HepG2 (cell line): ENCODE measurements around the gene ZNF223. TPM values are rescaled to one million over a fixed set of nuclear protein-coding genes. Genes with fewer than 3 reads are reported as not detected.

Experiments
- DNMT3B ChIP-seq: conservative IDR thresholded peaks from 2 replicates; pipeline ENCODE4 v1.6.1; 2016; ENCODE audit warnings: missing biosample characterization, control low read depth
- EP300 ChIP-seq, 3 experiments: sonication (generic) in 1 of 3; formaldehyde crosslinking in 1 of 3; IDR thresholded peaks; 2 replicates each; pipeline versions ENCODE4 v1.5.1 to v1.6.1; 2011 to 2020; ENCODE audit warnings: low read depth in 2 of 3, low read length in 2 of 3, borderline replicate concordance in 1 of 3, improper control_type of control experiment in 1 of 3, mild to moderate bottlenecking in 1 of 3, missing genetic modification reagents in 1 of 3, moderate library complexity in 1 of 3
- FOXC1 ChIP-seq: sonication (generic); formaldehyde crosslinking; IDR thresholded peaks from 2 replicates; pipeline ENCODE4 v1.8.0; 2022; ENCODE audit warnings: mild to moderate bottlenecking, missing genetic modification reagents, borderline replicate concordance
- FOXO1 ChIP-seq: sonication (generic); formaldehyde crosslinking; IDR thresholded peaks from 2 replicates; pipeline ENCODE4 v1.4.0; 2020; ENCODE audit warnings: missing genetic modification reagents
- MAFG ChIP-seq: sonication (generic); formaldehyde crosslinking; IDR thresholded peaks from 2 replicates; pipeline ENCODE4 v1.5.1; 2020; ENCODE audit warnings: mild to moderate bottlenecking, missing genetic modification reagents
- NFYC ChIP-seq: IDR thresholded peaks from 2 replicates; pipeline ENCODE4 v1.6.1; 2016; ENCODE audit warnings: missing genetic modification reagents, missing compliant biosample characterization
- REPIN1 ChIP-seq: sonication (generic); formaldehyde crosslinking; IDR thresholded peaks from 2 replicates; pipeline ENCODE4 v1.8.0; 2022; ENCODE audit warnings: missing genetic modification reagents, low read depth, mild to moderate bottlenecking, borderline replicate concordance
- SIX1 ChIP-seq: sonication (generic); formaldehyde crosslinking; IDR thresholded peaks from 2 replicates; pipeline ENCODE4 v1.4.0; 2020; ENCODE audit warnings: missing genetic modification reagents, borderline replicate concordance
- TGIF2 ChIP-seq: IDR thresholded peaks from 2 replicates; pipeline ENCODE4 v1.6.1; 2016; ENCODE audit warnings: control low read depth, missing compliant biosample characterization
- ZBTB42 ChIP-seq: sonication (generic); formaldehyde crosslinking; IDR thresholded peaks from 2 replicates; pipeline ENCODE4 v1.5.0; 2020; ENCODE audit warnings: mild to moderate bottlenecking, missing genetic modification reagents
- ZFX ChIP-seq: sonication (generic); formaldehyde crosslinking; IDR thresholded peaks from 2 replicates; pipeline ENCODE4 v1.4.0; 2020; ENCODE audit warnings: mild to moderate bottlenecking, low read depth, missing genetic modification reagents, moderate library complexity
- ZKSCAN8 ChIP-seq: IDR thresholded peaks from 2 replicates; pipeline ENCODE4 v1.6.1; 2016; ENCODE audit warnings: borderline replicate concordance, missing genetic modification reagents, missing compliant biosample characterization
- ZMYM4 ChIP-seq: sonication (generic); formaldehyde crosslinking; IDR thresholded peaks from 2 replicates; pipeline ENCODE4 v1.8.1; 2023; ENCODE audit warnings: mild to moderate bottlenecking, missing genetic modification reagents
- ZNF264 ChIP-seq: sonication (generic); formaldehyde crosslinking; IDR thresholded peaks from 2 replicates; pipeline ENCODE4 v1.4.0; 2020; ENCODE audit warnings: missing genetic modification reagents
- ZNF614 ChIP-seq: IDR thresholded peaks from 2 replicates; pipeline ENCODE4 v1.6.1; 2018; ENCODE audit warnings: missing biosample characterization, missing genetic modification reagents, inconsistent platforms, borderline replicate concordance
- ZNF724P ChIP-seq: sonication (generic); formaldehyde crosslinking; IDR thresholded peaks from 2 replicates; pipeline ENCODE4 v1.8.0; 2022; ENCODE audit warnings: missing genetic modification reagents, borderline replicate concordance
- polyA plus RNA-seq, 8 experiments: library from polyadenylated mRNA; depleted of rRNA in 3 of 8; stranded (reverse) in 7 of 8; unstranded in 1 of 8; fragments of >200 nt; fragmentation: Illumina TruSeq in 4 of 8; extraction: Trizol in 4 of 8; gene quantifications; 2 replicates each; pipeline versions ENCODE4 v1.2.1 to v1.2.3, GENCODE V29; 2011 to 2016; ENCODE audit warnings: low read depth in 4 of 8, missing spikeins in 1 of 8, mixed read lengths in 1 of 8; ENCODE audit not compliant: insufficient read depth in 1 of 8
- total RNA-seq, 5 experiments: library from RNA; depleted of rRNA; stranded (reverse); fragments of >200 nt; fragmentation: Illumina TruSeq; extraction: Trizol; gene quantifications; 2 replicates each; pipeline ENCODE4 v1.2.3, GENCODE V29; 2016; ENCODE audit warnings: low read depth in 1 of 5
- TF ChIP-seq, protein P1 (sequence below): sonication (generic); formaldehyde crosslinking; IDR thresholded peaks from 2 replicates; pipeline ENCODE4 v1.4.0; 2020; ENCODE audit warnings: mild to moderate bottlenecking, missing genetic modification reagents
- TF ChIP-seq, protein P2 (sequence below): fragments of 450-650 bp; IDR thresholded peaks from 2 replicates; pipeline ENCODE4 v1.6.1; 2017; ENCODE audit warnings: mild to moderate bottlenecking
- TF ChIP-seq, protein P3 (sequence below): sonication (generic); formaldehyde crosslinking; IDR thresholded peaks from 2 replicates; pipeline ENCODE4 v1.4.0; 2020; ENCODE audit warnings: missing genetic modification reagents

Gene ZNF223
- total and polyA plus RNA-seq, 2 of the 13 experiments (the other 11 are each of a cell fraction or from before 2014, with no cell fraction given), result 2.0 to 4.8 TPM

DNA sequence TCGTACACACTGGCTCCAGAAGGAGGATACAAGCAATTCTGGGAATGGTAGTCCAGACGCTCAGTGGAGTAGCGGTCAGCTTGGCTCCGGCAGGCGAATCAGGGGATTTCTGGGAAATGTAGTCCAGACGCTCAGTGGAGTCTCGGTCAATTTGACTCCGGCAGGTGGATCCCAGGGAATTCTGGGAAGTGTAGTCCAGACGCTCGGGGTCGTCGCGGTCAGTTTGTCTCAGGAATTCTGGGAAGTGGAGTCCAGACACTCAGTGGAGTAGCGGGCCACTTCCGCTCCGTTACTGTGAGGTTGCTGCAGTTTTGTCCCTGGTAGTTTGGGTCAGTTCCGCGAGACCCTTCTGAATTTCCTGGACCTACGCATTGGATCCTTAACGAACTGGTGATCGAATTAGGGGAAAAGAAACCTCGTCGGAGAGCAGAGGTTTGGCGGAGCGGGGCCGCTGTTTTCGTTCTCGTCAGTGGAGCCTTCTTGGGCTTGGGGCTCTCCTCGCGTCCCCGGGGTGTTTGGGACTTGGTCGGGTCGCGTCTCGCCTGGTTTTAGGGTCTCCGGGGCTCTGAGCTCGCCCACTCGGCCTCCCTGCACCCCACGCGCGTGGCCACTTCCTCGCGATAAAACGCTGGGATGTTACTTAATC is 61.4 kb downstream of the ZNF223 start, which contains the start of gene ZNF225 (continued):
- peak; percentile 75 for TF ChIP-seq NFYC (CRISPR knock-in tag)
- TF ChIP-seq ZNF614 (CRISPR knock-in tag), result no peak
- TF ChIP-seq, protein P1, sequence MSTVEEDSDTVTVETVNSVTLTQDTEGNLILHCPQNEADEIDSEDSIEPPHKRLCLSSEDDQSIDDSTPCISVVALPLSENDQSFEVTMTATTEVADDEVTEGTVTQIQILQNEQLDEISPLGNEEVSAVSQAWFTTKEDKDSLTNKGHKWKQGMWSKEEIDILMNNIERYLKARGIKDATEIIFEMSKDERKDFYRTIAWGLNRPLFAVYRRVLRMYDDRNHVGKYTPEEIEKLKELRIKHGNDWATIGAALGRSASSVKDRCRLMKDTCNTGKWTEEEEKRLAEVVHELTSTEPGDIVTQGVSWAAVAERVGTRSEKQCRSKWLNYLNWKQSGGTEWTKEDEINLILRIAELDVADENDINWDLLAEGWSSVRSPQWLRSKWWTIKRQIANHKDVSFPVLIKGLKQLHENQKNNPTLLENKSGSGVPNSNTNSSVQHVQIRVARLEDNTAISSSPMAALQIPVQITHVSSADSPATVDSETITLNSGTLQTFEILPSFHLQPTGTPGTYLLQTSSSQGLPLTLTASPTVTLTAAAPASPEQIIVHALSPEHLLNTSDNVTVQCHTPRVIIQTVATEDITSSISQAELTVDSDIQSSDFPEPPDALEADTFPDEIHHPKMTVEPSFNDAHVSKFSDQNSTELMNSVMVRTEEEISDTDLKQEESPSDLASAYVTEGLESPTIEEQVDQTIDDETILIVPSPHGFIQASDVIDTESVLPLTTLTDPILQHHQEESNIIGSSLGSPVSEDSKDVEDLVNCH (CRISPR knock-in tag), result no peak
- no peak for TF ChIP-seq ZBTB42 (CRISPR knock-in tag)
- TF ChIP-seq, protein P2, sequence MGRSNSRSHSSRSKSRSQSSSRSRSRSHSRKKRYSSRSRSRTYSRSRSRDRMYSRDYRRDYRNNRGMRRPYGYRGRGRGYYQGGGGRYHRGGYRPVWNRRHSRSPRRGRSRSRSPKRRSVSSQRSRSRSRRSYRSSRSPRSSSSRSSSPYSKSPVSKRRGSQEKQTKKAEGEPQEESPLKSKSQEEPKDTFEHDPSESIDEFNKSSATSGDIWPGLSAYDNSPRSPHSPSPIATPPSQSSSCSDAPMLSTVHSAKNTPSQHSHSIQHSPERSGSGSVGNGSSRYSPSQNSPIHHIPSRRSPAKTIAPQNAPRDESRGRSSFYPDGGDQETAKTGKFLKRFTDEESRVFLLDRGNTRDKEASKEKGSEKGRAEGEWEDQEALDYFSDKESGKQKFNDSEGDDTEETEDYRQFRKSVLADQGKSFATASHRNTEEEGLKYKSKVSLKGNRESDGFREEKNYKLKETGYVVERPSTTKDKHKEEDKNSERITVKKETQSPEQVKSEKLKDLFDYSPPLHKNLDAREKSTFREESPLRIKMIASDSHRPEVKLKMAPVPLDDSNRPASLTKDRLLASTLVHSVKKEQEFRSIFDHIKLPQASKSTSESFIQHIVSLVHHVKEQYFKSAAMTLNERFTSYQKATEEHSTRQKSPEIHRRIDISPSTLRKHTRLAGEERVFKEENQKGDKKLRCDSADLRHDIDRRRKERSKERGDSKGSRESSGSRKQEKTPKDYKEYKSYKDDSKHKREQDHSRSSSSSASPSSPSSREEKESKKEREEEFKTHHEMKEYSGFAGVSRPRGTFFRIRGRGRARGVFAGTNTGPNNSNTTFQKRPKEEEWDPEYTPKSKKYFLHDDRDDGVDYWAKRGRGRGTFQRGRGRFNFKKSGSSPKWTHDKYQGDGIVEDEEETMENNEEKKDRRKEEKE, result no peak
- TF ChIP-seq TGIF2 (CRISPR knock-in tag), result 0 out of 2 replicates have a peak, but pooled peaks have one; percentile 60
- no peak for TF ChIP-seq ZNF264 (CRISPR knock-in tag)
- TF ChIP-seq DNMT3B (CRISPR knock-in tag), result no peak
- peak in 1 of 2 experiments; percentile 27; a peak in 1 of 4 replicates for TF ChIP-seq EP300 (IDR thresholded peaks at IDR 0.05; ENCODE audit: low read depth in 2 of 2, low read length in 2 of 2)
- TF ChIP-seq EP300 (CRISPR knock-in tag; IDR thresholded peaks at IDR 0.05; ENCODE audit: borderline replicate concordance), result no peak
- TF ChIP-seq FOXO1 (CRISPR knock-in tag), result no peak
- peak; percentile 75; the same call in 1 of the 2 replicates for TF ChIP-seq REPIN1 (CRISPR knock-in tag)
- TF ChIP-seq ZMYM4, result peak; percentile 50
- TF ChIP-seq ZFX, result peak; percentile 66; the same call in 1 of the 2 replicates
- no peak for TF ChIP-seq ZNF724P (CRISPR knock-in tag)
- TF ChIP-seq, protein P3, sequence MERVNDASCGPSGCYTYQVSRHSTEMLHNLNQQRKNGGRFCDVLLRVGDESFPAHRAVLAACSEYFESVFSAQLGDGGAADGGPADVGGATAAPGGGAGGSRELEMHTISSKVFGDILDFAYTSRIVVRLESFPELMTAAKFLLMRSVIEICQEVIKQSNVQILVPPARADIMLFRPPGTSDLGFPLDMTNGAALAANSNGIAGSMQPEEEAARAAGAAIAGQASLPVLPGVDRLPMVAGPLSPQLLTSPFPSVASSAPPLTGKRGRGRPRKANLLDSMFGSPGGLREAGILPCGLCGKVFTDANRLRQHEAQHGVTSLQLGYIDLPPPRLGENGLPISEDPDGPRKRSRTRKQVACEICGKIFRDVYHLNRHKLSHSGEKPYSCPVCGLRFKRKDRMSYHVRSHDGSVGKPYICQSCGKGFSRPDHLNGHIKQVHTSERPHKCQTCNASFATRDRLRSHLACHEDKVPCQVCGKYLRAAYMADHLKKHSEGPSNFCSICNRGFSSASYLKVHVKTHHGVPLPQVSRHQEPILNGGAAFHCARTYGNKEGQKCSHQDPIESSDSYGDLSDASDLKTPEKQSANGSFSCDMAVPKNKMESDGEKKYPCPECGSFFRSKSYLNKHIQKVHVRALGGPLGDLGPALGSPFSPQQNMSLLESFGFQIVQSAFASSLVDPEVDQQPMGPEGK (CRISPR knock-in tag), result no peak; the same call in 1 of the 2 replicates
- TF ChIP-seq SIX1 (CRISPR knock-in tag), result peak; percentile 28; the same call in 1 of the 2 replicates
- peak; percentile 64; the same call in 1 of the 2 replicates for TF ChIP-seq FOXC1 (CRISPR knock-in tag)
- no peak for TF ChIP-seq MAFG (CRISPR knock-in tag)
- 0 out of 2 replicates have a peak, but pooled peaks have one; percentile 53 for TF ChIP-seq ZKSCAN8 (CRISPR knock-in tag)
